AG09319 (cell line): ENCODE data around the gene BLMH.
"Not testable (repeated sequence)": the region's sequence is repeated elsewhere in the genome, so short reads cannot be mapped to it uniquely, and the experiment has no call there.

Experiments used
- DNase-seq: peaks from one replicate; pipeline ENCODE4 v3.0.0-alpha.2; 2010; ENCODE audit warnings: low read depth; ENCODE audit errors: extremely low read depth
- TF ChIP-seq, protein P1 (sequence below): IDR thresholded peaks from 2 replicates; pipeline ENCODE4 v1.5.1; 2011; ENCODE audit warnings: low read depth, mild to moderate bottlenecking, inconsistent platforms, low read length, moderate library complexity

The BLMH gene

DNA sequence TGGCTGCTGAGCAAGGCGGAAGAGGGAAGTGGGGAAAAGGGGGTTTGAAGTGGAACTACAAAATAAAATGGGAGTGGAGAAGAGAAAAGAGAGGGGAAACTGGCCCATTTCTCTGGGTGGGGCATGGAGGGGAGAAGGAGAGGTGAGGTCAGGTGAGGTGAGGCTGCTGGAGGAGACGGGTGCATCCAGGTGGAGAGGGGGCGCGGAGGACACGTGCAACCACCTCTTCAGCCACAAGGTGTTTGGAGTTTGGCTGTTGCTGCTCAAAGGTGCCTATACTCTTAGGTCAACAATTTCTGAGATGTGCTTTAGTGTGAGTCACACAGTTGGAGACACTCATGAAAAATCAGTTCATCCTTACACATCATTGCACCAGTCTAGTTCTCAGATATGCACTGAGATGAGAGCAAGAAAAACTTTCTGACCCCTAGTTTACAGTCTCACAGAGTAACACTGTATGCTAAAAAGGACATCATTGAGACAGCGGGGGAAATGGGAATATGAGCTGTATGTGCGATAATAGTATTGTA is 61.1 kb downstream of the BLMH start:
- TF ChIP-seq, protein P1, sequence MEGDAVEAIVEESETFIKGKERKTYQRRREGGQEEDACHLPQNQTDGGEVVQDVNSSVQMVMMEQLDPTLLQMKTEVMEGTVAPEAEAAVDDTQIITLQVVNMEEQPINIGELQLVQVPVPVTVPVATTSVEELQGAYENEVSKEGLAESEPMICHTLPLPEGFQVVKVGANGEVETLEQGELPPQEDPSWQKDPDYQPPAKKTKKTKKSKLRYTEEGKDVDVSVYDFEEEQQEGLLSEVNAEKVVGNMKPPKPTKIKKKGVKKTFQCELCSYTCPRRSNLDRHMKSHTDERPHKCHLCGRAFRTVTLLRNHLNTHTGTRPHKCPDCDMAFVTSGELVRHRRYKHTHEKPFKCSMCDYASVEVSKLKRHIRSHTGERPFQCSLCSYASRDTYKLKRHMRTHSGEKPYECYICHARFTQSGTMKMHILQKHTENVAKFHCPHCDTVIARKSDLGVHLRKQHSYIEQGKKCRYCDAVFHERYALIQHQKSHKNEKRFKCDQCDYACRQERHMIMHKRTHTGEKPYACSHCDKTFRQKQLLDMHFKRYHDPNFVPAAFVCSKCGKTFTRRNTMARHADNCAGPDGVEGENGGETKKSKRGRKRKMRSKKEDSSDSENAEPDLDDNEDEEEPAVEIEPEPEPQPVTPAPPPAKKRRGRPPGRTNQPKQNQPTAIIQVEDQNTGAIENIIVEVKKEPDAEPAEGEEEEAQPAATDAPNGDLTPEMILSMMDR, result no peak
- DNase-seq, result no peak

DNA sequence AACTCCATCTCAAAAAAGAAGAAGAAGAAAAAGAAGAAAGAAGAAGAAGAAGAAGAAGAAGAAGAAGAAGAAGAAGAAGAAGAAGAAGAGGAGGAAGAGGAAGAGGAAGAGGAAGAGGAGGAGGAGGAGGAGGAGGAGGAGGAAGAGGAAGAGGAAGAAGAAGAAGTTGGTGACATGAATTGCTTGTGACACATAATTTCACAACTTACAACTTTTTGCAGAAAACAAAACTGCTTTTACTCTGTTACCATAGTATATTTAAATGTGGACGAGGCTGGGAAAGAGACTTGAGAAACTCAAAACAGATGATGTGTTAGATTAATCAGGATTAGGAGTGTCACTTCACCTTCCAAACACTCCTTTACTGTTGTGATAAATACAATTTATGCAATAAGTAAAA is 61.7 kb downstream of the BLMH start:
- DNase-seq, result not testable (repeated sequence)

DNA sequence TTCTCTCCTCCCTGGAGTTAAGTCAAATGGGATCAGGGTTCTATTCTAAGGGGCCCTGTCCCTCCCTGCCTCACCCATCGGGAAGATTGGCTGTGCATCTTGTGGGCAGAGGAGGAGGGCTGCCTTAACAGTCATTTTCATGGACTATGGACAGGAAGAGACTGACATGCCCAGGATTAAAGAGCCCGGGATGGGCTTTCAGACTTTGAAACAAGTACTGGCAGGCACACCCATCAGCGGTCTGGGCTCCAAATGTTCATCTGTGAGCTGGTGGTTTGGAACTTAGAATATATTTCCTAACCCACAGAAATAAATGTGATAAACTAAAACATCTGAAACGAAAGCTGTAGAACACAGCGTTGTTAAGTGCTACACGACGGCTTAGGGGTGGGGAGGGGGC is 62.7 kb downstream of the BLMH start:
- TF ChIP-seq, protein P1, result no peak
- DNase-seq, result no peak

DNA sequence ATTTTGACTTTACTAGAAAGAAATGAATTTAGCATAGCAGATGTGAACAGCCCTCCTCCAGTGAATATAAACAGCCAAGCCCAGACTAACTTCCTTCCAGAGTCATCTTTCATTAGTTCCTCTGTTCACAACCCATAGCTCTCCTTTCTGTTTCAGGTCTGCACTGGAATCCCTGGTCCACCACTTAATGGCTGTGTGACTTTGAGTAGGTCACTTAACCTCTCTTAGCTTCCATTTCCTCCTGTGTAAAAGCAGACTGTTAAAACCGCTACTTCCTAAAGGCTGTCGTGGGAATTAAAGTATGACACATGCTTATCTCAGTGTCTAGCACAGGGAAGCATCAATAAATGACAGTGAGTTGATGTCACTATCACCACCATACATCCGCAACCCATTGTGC is 63.7 kb downstream of the BLMH start:
- no peak for DNase-seq
- TF ChIP-seq, protein P1, result no peak

DNA sequence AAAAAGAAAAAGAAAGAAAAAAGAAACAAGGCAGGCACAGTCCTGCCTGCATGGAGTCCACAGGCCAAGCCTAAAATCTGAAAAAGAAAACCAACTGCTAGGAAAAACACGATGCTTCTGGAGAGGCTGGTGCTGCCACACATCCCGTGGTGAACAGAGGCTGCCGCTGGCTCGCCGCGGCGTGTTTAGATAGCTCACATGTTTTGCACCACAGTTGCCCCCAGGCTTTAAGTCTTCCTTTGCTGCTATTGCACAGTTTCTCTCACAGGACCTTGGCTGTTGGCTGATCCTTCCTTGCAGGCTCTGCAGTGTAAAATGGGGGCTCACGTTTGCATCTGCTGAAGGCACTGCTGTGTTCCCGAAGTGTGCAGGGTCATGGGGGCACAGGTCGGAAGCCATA is 64.9 kb downstream of the BLMH start:
- TF ChIP-seq, protein P1, result no peak
- DNase-seq, result no peak

DNA sequence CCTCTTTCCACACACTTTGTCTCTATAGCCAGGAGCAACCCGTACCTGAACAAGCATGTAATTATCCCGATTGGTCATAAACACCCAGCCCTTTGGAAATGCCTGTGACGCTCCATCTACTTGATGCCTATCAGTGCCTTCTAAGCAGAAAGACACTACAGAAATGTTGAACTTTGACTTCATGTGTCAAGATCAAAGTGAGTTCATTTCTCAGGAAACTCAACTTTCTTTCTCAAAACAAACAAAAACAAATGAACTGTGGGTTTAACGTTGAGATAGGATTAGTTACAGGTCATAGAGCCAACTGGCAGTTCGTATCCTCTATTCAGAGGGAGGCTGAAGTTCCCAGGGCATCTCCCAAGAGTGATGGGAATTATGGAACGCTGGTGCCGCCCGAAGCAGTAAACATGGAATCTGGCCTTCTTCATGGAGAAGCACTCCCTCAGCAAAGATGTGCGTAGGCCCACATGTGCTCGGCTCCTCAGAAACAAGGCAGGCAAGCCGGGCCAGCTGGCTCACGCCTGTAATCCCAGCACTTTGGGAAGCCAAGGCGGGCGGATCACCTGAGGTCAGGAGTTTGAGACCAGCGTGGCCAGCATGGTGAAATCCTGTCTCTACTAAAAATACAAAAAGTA is 65.7 kb downstream of the BLMH start:
- DNase-seq, result no peak
- TF ChIP-seq, protein P1, result no peak

DNA sequence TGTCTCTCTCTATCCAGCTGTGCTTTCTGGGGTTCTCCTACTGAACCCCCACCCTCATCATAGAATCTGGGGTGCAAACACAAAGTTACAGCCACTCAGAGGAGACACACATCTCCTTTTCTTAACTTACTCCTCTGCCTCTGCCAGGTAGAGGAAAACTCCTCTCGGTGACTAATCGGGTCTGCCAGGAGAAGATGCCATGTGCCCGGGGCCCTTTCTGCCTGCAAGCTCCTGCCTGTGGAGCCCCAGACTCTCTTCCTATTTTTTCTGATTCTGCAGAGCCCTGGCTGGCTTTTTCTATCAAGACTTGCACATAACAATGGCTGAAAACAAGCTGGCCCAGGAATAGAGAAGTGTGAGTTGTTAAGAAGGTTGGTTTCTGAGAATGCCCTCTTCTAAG is 66.6 kb downstream of the BLMH start:
- TF ChIP-seq, protein P1, result no peak
- DNase-seq, result no peak

DNA sequence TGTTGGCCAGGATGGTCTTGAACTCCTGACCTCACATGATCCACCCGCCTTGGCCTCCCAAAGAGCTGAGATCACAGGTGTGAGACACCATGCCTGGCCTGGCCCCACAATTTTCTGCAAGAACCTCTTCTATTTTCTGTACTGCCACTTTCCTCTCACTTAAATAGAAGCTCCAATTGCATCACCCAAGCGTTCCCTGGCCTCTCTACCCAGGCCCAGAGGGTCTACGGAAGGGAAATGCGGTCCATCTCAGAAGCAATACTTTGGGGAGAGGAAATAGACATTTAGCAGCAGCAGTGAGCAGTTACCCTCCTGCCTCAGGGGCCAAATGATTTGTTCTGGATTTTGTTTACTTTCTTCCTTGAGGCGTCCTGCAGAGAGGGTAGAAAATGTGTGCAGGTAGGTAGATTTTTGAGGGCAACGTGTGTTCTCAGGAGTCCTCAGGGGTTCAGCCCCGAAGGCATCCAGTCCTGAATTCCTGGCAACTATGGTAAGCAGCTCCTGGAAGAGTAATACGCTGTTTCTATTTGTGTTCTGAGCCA is 67.3 kb downstream of the BLMH start:
- TF ChIP-seq, protein P1, result no peak
- no peak for DNase-seq
